HG03378 (cell line): Measurements from ENCODE around the gene ST8SIA5.
A peak's percentile ranks its signal among the peaks of the same experiment; 100 is the strongest.
"Not testable (repeated sequence)": the region's sequence is repeated elsewhere in the genome, so short reads cannot be mapped to it uniquely, and the experiment has no call there.

ENCODE experiments used
- ATAC-seq: cut with Tn5 transposase; IDR thresholded peaks from one replicate; pipeline ENCODE4 v1.9.1; 2021; ENCODE audit warnings: mild to moderate bottlenecking, moderate library complexity; ENCODE audit not compliant: unreplicated experiment

The ST8SIA5 gene, protein sequence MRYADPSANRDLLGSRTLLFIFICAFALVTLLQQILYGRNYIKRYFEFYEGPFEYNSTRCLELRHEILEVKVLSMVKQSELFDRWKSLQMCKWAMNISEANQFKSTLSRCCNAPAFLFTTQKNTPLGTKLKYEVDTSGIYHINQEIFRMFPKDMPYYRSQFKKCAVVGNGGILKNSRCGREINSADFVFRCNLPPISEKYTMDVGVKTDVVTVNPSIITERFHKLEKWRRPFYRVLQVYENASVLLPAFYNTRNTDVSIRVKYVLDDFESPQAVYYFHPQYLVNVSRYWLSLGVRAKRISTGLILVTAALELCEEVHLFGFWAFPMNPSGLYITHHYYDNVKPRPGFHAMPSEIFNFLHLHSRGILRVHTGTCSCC

DNA sequence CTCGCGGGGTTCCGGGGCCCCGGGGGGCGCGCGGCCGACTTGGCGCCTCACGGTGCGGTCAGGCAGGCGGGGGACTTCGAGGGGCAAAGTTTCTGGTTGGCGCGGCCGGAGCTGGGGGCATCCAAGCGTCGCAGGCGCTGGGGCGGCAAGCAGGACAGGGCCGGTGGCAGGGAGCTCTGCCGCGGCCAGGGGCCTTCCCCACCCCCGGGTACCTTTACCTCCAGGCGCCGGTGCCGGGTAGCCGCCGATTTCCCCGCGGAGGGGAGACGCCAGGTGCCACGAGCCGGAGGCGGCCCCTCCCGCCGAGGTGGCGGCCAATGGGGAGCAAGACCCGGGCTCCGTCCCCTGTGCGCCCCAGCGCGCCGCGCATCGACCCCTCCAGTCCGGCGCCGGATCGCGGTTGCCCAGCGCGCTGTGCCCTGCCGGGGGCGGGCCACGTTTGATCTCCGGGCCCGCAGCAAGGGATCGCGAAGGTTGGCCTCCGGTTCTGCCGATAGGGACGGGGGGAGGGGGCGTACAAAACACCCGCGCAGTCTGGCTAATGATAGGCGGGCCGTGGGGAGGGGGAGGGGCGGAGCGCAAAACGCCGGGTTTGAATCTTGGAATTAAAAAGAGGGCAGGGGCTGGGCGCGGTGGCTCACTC is at the start of gene ST8SIA5:
ST8SIA5 (minus strand) TSS at position 495 of the 643 bp plus-strand sequence. CDS start 545 bp downstream, outside the sequence.
- ATAC-seq, result no peak

DNA sequence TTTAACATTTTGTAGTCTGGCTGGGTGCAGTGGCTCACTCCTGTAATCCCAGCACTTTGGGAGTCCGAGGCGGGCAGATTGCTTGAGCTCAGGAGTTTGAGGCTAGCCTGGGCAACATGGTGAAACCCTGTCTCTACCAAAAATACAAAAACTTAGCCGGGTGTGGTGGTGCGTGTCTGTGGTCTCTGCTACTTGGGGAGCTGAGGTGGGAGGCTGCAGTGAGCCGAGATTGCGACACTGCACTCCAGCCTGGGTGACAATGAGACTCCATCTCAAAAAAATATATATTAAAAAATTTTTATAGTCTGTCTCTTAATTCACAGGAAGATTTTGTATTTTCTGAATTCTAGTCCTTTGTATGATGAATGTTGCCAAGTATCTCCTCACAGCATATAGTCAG is 39.1 kb upstream of the ST8SIA5 start:
- not testable (repeated sequence) for ATAC-seq

DNA sequence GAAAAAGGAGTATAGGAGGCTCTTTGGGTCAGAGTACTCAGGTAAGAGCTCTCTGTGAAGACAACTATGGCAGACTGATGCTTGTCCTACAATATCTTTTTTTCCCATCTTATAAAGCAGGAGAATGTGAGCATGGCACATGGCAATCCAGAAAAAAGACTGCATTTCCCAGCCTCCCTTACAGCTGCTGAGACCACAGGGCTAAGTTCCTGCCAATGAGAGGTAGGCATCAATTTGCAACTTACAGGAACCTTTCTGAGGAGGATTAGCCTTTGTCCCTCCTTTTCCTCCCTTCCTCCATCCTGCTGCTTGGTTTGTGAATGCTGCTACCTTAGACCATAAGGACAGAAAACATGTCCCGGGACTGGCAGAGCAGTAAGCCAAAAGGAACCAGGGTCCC is 37.8 kb upstream of the ST8SIA5 start:
- no peak for ATAC-seq

DNA sequence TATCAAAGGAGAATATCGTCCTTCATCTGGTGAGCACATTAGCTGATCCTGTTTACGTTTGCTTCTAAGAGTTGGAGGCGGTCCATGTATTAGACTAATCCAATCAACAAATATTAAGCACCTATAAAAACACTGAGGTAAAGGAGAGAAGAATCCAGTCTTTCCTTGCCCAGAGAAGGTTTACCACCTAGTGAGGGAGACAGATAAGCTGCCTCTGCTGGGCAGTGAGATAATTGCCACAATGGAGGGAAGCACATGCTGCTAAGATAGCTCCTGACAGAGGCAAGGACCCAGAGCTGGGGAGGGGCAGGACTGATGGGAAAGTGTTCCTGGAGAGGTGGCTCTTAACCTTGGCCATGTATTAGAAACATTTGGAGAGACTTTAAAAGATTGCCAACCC is 36.7 kb upstream of the ST8SIA5 start:
- no peak for ATAC-seq

DNA sequence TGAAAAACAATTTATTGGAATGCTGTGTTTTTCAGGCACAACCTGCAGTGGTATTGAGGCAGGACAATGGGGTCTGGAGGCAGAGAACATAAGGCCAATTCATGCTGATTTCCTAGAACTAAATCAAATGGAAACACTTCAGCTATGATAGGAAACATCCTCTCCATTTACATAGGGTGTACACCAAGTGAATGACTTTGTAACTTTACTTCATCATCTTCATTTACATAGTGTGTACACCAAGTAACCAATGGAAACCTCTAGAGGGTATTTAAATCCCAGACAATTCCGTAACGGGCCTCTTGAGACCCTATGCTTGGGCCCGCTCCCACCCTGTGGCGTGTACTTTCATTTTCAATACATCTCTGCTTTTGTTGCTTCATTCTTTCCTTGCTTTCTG is 32.2 kb upstream of the ST8SIA5 start:
- no peak for ATAC-seq

DNA sequence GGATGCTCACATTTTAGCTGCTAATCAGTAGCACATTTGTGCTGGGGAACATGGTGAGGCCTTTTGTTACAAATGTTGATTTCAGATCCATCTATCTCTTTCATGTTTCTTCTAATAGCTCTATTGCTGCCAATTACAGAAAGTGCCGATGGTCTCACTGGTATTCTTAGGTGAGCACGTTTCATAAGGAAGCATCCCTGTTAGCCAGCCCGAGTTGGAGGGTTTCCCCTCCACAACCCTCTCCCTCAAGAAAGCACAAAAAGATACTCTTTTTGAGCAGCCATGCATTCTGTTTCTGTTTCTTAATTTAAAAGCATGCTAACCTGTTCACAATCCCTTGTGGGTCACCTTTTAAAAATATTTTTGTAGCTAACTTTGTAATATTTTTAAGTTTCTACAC is 30.8 kb upstream of the ST8SIA5 start:
- ATAC-seq, result no peak

DNA sequence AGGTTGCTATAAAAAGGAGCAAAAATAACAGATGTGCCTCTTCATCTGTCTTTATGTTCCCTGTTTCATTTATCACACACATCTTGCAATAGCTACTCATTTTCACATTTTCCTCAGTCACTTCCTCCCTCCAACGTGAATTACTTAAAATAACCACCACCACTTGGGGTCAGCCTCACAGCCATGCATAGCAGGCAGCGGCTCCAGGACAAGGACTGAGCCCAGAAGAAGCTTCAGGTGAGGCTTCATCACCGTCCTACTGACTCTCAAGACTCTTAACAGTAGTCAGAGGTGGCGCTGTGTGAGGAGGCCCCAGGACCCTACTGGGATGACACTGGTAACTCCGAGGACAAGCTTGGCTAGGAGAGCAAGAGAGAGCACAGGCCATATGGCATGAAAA is 15.5 kb upstream of the ST8SIA5 start:
- no peak for ATAC-seq

DNA sequence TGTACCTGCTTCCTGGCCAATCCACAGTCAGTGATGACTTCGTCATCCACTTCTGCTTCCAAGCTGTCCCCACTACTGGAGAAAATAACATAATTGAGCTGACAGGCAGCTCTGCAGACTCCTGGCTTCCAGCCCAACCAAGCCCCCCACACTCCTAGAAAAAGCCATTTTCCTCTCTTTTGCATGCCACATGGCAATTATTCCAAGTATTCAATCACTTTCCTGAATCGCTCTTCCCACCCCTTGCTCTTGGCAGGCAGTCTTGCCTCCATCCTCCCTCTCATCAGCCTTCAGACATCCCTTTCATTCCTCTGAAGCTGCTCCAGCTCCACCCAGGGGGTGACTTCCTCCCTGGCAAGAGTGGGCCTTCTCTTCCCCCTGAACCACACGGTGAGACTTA is 14.3 kb upstream of the ST8SIA5 start:
- ATAC-seq, result no peak

DNA sequence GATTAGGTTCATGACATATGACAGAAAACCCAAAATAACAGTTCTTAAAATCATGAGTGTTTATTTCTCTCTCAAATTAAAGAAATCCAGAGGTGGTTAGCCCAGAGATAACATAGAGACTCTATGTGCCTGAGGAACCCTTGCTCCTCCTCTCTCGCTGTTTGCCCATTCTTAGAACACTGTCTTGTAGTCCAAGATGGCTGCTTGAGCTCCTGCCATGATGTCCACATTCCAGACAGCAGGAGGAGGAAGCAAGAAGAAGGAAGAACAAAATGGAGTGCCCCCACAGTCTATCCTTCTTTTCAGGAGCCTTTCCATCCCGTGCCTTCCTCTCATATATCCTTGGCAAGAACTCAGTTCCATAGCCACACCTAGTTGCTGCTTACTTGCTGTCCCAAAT is 13.9 kb upstream of the ST8SIA5 start:
- ATAC-seq, result no peak

DNA sequence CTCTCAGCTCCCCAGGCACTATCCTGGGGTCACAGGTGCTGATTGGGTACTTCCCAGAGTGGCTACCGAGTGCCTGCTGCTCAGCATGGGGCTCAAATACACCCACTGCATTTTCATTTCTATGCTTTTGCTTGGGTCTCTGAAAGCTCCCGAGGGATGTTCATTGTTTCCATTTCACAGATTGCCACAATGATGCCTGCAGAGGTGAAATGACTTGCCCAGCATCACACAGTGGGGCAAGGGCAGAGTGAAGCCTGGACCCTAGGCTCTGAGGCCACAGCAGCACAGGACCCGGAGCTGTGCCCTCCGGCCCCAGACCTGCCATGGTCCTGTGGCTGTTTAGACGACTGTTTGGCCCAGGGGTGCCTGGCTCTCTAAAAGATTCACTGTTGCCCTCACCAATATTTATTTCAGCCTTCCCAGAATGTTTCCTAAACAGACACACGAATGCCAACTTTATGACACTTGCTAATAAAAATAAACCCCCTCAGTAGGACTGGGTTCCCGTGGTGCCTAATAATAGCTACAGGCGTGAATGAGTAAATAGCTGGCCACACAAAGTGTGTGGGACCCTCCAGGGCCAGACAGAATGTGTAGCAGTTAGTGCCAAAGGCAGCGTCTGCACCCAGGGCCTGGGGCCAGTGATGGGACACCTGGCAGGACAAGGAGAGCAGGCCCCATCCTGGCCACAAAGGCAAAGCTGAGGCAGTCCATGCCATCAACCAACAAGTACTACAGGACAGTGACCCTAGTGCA is 11.5 kb upstream of the ST8SIA5 start:
- ATAC-seq, result no peak

DNA sequence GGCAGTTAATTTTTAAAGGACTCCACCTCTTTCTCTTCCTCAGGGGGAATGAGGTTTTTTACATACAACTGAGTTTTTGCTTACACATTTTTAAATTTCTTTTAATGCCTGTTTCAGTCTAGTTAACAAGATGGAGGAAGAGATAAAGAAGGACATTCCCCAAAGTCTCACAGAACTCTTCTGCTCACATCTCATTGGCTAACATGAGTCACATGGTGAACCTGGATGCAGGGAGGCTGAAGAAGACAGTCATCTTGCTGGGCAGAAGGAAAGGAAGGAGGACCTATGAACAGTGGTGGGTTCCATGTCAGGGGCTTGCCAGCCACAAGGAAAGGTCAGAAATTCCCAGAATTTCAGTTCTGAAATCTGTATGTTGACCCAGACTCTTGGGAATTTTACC is 10.4 kb upstream of the ST8SIA5 start:
- no peak for ATAC-seq

DNA sequence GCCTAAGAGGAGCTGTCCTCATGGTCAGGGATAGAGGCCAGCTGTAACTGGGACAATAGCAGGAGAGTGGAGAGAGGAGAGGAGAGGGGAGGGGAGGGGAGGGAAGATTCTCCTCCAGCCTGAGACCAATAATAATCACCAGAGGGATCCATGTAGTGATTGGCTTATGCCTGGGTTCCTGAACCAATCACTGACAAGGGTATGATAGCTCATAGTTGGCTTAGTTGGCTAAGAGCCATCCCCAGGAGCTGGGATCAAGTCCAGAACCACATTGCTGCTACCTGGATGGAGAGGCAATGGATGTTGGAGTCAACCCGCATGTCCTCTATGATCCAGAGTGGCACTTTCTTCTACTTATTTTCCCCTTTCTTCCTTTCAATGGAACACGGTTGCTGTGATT is 7.7 kb upstream of the ST8SIA5 start:
- ATAC-seq, result no peak

DNA sequence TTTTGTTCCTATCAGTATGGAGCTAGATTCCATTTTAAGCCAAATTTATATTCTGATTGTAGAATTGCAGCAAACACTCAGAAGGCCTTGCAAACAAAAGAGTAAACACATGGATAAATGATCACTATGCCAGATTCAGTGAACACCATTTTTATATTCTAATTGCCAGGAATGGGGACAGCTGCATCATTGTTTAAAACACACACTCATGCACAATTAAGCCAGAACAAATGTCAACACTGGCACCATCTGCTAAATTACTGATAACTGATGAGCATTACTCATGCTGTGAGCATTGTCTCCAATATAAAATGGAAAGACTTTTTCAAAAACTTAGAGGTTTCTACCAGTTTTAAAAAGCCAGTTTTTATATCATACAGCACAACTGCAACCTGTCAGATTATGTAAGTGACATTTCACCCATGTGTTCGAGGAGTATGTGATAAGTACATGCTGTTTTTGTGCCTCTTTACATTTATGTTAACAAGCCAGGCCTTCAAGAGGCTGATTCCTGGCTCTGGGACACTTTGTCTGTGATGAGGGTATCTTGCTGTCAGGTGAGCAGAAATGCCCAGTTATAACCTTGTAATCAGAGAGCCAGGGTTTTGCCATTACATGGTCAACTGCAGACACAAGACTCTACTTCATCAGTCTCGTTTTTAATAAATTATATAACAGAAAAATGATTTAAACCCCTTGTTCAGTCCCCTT is 4.4 kb upstream of the ST8SIA5 start:
- ATAC-seq, result no peak

DNA sequence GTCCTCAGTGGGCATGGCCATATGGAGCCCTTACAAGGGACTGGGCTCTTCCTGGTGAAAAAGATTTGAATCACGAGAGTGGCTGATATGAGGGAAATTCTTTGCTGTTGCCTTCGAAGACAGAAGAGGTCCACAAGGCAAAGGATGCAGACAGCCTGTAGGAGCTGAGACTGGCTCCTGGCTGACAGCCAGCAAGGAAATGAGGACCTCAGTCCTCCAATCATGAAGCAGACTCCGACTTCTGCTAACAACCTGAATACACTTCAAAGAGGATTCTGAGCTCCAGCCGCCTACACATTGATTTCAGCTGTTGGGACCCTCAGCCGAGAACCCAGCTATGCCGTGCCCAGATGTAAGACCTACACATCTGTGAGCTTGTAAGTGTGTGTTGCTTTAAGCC is 3.0 kb upstream of the ST8SIA5 start:
- no peak for ATAC-seq

DNA sequence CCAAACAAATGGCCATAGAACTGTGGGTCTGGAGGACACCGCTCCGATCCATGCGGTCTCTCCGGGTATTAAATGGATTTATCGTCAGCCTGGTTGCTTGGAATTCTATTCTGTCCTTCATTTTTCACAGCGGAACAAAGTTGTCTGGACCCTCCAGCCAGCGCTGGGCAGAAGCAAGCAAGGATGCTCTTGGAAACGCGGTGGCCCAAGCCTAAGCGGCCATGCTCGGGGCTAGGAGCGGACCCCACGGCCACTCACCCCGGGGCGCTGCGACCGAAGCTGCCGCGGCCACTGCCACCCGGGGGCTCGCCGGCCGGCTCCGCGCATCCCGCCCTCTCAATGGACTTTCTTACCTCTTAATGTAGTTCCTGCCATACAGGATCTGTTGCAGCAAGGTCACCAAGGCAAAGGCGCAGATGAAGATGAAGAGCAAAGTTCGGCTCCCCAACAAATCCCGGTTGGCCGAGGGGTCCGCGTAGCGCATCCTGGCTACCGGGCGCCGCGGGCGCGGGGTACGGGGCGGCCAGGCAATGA is 761 bp downstream of the ST8SIA5 start:
- ATAC-seq, result no peak

DNA sequence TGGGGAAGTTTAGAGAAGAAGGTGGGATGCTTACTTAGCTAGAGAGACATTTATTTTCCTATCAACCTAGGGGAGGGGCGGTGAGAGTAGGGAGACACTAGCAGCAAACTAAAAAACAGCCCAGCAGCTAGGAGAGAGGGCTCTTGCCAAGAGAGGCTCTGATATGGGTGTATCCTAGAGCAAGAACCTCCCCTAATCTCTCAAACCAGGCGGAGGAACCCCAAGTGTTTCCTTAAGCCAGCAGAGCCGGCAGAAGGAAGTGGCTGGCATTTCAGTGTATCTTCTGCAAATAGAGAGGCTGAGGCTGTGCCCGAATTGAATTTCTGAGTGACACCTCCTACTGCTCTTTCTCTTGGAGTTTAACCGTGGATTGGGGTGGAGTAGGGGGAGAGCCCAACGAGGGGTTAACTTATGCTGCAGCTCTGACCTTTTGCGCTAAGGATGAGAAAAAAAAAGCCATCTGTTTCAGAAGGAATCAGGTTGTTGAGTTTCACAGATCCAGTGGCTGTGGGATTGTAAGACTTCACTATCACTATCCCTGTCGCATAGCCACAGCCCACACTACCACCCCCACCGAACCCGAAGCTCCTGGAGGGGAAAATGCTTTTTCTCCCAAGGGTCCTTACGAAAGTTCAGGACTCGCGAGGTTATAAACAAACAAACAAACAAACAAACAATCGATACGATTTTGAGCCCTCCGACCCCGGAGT is 1.4 kb downstream of the ST8SIA5 start:
- ATAC-seq, result no peak

DNA sequence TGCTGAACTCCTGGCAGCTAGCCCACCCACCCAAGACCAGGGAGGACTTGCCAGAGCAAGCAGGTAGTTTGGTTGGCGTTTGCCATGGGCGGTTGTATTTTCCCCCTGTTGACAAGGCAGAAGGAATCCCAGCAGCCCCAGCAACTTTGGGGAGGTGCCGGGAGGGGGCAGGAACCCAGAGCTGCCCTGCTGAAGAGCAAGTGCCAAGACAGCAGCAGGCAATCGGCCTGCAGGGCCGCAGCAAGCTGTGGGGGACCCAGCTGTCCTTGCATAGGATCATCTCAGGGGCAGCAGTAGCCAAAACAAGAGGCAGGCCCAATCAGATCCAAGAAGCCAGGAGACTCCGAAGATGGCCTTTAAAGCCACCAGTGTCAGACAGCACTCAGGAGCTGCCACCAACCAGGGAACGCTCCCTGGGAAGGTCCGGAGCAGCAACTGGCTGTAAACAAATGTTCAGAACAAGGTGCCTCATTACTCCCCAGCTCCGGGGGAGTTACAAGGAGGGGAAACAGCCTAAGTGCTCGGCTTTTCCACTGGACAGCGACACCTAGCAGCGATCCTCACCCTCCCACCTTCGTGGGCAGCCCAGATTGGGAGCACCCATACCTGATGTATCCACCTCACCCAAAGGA is 2.1 kb downstream of the ST8SIA5 start:
- no peak for ATAC-seq

DNA sequence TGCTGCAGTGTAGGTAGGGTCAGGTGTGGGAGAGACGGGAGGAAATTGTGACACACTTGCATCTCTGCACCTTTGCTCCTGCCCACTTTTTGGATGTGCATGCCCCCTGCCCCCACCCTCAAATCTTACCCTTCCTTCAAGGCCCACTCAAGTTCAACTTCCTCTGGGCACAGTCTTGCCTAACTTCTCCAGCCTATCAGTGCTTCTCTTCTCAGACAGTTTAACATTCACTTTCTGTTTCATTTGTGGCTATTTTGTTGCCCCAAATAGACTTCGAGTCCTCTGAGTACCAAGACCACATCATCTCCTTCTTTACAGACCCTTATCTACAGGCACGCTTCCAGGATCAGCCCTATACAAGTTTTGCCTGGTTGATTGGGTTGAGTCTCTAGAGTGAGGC is 2.7 kb downstream of the ST8SIA5 start:
- peak; percentile 82 for ATAC-seq

DNA sequence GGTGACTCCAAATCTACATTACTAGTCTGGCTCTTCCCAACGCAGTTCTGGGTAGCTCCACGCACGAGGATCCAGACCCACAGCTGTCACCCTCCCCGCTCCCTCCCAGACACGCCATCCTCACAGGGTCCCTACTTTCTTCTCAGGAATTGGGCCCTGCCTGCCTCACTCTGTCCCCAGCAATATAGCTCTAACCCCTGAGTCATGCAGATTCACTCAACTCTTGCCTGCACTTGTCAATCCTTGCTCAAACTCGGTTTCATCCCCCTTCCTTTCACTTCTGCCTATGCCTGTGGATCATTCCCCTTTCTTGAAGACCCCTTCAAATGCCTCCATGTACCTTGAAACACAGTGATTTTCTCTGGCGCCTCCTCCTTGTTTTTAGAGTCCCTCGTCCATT is 5.0 kb downstream of the ST8SIA5 start:
- ATAC-seq, result no peak

DNA sequence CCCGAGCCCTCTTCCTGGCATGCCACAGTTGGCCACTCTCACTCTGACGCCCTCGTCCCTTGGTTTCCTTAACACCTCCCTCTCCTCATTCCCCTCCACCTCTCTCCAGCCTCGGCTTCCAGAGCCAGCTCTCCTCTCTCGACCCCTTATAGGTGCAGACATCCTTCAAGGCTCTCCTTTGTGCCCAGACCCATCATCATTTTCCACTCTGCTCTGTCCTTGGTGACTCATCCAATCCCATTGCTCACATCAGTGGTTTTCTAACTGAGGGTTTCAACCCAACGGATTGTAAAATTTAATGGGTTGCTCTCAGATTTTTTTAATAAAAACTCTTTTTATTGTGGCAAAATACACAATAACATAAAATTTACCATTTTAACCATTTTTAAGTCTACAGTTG is 6.2 kb downstream of the ST8SIA5 start:
- ATAC-seq, result no peak
